HCT116 (cell line): ENCODE results near the gene MEIKIN. TPM values are rescaled to one million over a fixed set of nuclear protein-coding genes. Genes with fewer than 3 reads are reported as not detected.

ENCODE experiments used
- ATAC-seq: fragments of 200-7000 bp; cut with Tn5 transposase; 2 replicates; pipeline ENCODE4 v1.9.1; 2020; ENCODE audit warnings: mild to moderate bottlenecking, moderate library complexity
- BruUV-seq: library from RNA; stranded (reverse); fragments of 400-500 nt; replicated peaks from 2 replicates; lab custom pipeline; 2021; lab: Mats Ljungman, UMichigan
- CTCF ChIA-PET: fragments of 300-600 bp; sonication (Branson Sonifier 250); formaldehyde crosslinking; loops from one replicate; lab custom pipeline; 2021; ENCODE audit warnings: antibody characterized with exemption; lab: Charles Lee
- POLR2A ChIA-PET: fragments of 300-600, 350-600 bp; sonication (Branson Sonifier 250); formaldehyde crosslinking; loops from one replicate; lab custom pipeline; 2021; ENCODE audit warnings: antibody characterized with exemption; lab: Charles Lee
- RAD21 ChIA-PET, 2 experiments: fragments of 300-600 bp; sonication (Branson Sonifier 250); formaldehyde crosslinking; loops; one replicate each; lab custom pipeline; 2023; ENCODE audit warnings: low total read pairs in 2 of 2; ENCODE audit not compliant: uncharacterized antibody in 2 of 2, unreplicated experiment in 2 of 2, low non-redundant PET in 1 of 2; lab: Charles Lee
- DNase-seq: peaks from one replicate; pipeline ENCODE4 v3.0.0-alpha.2; 2010; ENCODE audit warnings: low read depth, low spot score
- H2AFZ ChIP-seq: fragments of 200-600 bp; shearing (Covaris generic), sonication (generic); 2 replicates; pipeline ENCODE4 v1.6.1; 2017; ENCODE audit warnings: low read depth, mixed run types, mixed read lengths, antibody characterized with exemption, low read length; ENCODE audit not compliant: poor library complexity, severe bottlenecking
- H3K27ac ChIP-seq: 2 replicates; pipeline ENCODE4 v1.5.1; 2012; ENCODE audit warnings: low read depth, low read length
- H3K27me3 ChIP-seq: fragments of 200-600 bp; sonication (generic); 2 replicates; pipeline ENCODE4 v1.6.1; 2016; ENCODE audit warnings: mixed run types, low read length, mixed read lengths; ENCODE audit not compliant: insufficient read depth
- H3K36me3 ChIP-seq, 2 experiments: fragments of 200-500 bp in 1 of 2; fragments of 200-600 bp in 1 of 2; sonication (Bioruptor generic) in 1 of 2; sonication (generic) in 1 of 2; 2 replicates each; pipeline versions ENCODE4 v1.5.1 to v1.6.1; 2014 to 2016; ENCODE audit warnings: low read length in 2 of 2, inconsistent platforms in 1 of 2, mixed read lengths in 1 of 2, mixed run types in 1 of 2; ENCODE audit not compliant: insufficient read depth in 2 of 2, control insufficient read depth in 1 of 2
- H3K4me1 ChIP-seq, 2 experiments: fragments of 200-600 bp in 1 of 2; sonication (generic) in 1 of 2; 2 replicates each; pipeline versions ENCODE4 v1.5.1 to v1.6.1; 2012 to 2017; ENCODE audit warnings: low read length in 2 of 2, inconsistent platforms in 1 of 2, mild to moderate bottlenecking in 1 of 2, mixed read lengths in 1 of 2, mixed run types in 1 of 2, moderate library complexity in 1 of 2; ENCODE audit not compliant: insufficient read depth in 2 of 2, control insufficient read depth in 1 of 2
- H3K4me2 ChIP-seq: fragments of 200-600 bp; sonication (generic); 2 replicates; pipeline ENCODE4 v1.6.1; 2017; ENCODE audit warnings: mixed run types, low read length, mixed read lengths
- H3K4me3 ChIP-seq, 2 experiments: fragments of 200-600 bp in 1 of 2; sonication (generic) in 1 of 2; replicated peaks in 1 of 2; 2 replicates each; pipeline ENCODE4 v1.5.1; 2011 to 2016; ENCODE audit warnings: low read length in 2 of 2, control low read depth in 1 of 2, low read depth in 1 of 2, mild to moderate bottlenecking in 1 of 2, mixed read lengths in 1 of 2, mixed run types in 1 of 2
- H3K79me2 ChIP-seq: fragments of 200-600 bp; sonication (generic); 2 replicates; pipeline ENCODE4 v1.6.1; 2017; ENCODE audit warnings: mild to moderate bottlenecking, mixed run types, low read length, moderate library complexity, mixed read lengths; ENCODE audit not compliant: insufficient read depth
- H3K9ac ChIP-seq: fragments of 200-600 bp; sonication (generic); 2 replicates; pipeline ENCODE4 v1.6.1; 2016; ENCODE audit warnings: low read length, mixed read lengths
- H3K9me2 ChIP-seq: fragments of 200-600 bp; sonication (generic), shearing (Covaris generic); 2 replicates; pipeline ENCODE4 v1.6.1; 2017; ENCODE audit warnings: mixed run types, mild to moderate bottlenecking, moderate library complexity; ENCODE audit not compliant: insufficient read depth
- H3K9me3 ChIP-seq, 2 experiments: fragments of 200-500 bp in 1 of 2; fragments of 200-600 bp in 1 of 2; sonication (Bioruptor generic) in 1 of 2; sonication (generic) in 1 of 2; 2 replicates each; pipeline ENCODE4 v1.6.1; 2014 to 2017; ENCODE audit warnings: low read length in 2 of 2, mixed read lengths in 2 of 2, inconsistent platforms in 1 of 2, low read depth in 1 of 2, mild to moderate bottlenecking in 1 of 2, mixed run types in 1 of 2, moderate library complexity in 1 of 2; ENCODE audit not compliant: control insufficient read depth in 1 of 2, insufficient read depth in 1 of 2
- H4K20me1 ChIP-seq: fragments of 200-600 bp; sonication (generic), shearing (Covaris generic); 2 replicates; pipeline ENCODE4 v1.6.1; 2017; ENCODE audit warnings: mixed run types, mild to moderate bottlenecking, moderate library complexity; ENCODE audit not compliant: insufficient read depth
- ATF3 ChIP-seq: IDR thresholded peaks from 2 replicates; pipeline ENCODE4 v1.6.1; 2012
- CEBPB ChIP-seq: IDR thresholded peaks from 2 replicates; pipeline ENCODE4 v1.6.1; 2012; ENCODE audit warnings: low read depth
- EGR1 ChIP-seq: IDR thresholded peaks from 2 replicates; pipeline ENCODE4 v1.6.1; 2012; ENCODE audit warnings: low read depth
- EZH2 ChIP-seq: fragments of 200-600 bp; sonication (generic); IDR thresholded peaks from 2 replicates; pipeline ENCODE4 v1.6.1; 2017; ENCODE audit warnings: antibody characterized with exemption, mixed run types
- POLR2A ChIP-seq: IDR thresholded peaks from 2 replicates; pipeline ENCODE4 v1.7.0; 2011; ENCODE audit warnings: borderline replicate concordance; ENCODE audit not compliant: insufficient read depth, insufficient read length; ENCODE audit errors: extremely low read depth
- POLR2AphosphoS5 ChIP-seq: IDR thresholded peaks from 2 replicates; pipeline ENCODE4 v1.6.1; 2011; ENCODE audit warnings: mild to moderate bottlenecking, low read depth, low read length, moderate library complexity
- RAD21 ChIP-seq: IDR thresholded peaks from 2 replicates; pipeline ENCODE4 v1.6.1; 2012; ENCODE audit warnings: low read depth, mild to moderate bottlenecking
- SIN3A ChIP-seq: IDR thresholded peaks from 2 replicates; pipeline ENCODE4 v1.6.1; 2012; ENCODE audit warnings: low read depth
- SRF ChIP-seq: IDR thresholded peaks from 2 replicates; pipeline ENCODE4 v1.6.1; 2012; ENCODE audit warnings: low read depth
- TCF7L2 ChIP-seq: IDR thresholded peaks from 2 replicates; pipeline ENCODE4 v1.7.0; 2011; ENCODE audit warnings: borderline replicate concordance, inconsistent platforms; ENCODE audit not compliant: insufficient read depth, insufficient read length; ENCODE audit errors: extremely low read depth
- YY1 ChIP-seq: IDR thresholded peaks from 2 replicates; pipeline ENCODE4 v1.6.1; 2011; ENCODE audit warnings: low read length, low read depth, moderate library complexity, mild to moderate bottlenecking; ENCODE audit not compliant: insufficient replicate concordance; ENCODE audit errors: extremely low read depth
- intact Hi-C: fragments of 100-400 bp; cut with micrococcal nuclease; formaldehyde crosslinking; loops from 2 replicates; pipeline ENCODE4 v1.10.0; 2022
- total RNA-seq: library from RNA; stranded (reverse); gene quantifications from one replicate; pipeline ENCODE4 v1.2.1, GENCODE V29; 2021; ENCODE audit not compliant: unreplicated experiment
- TF ChIP-seq, protein P1 (sequence below), 3 experiments: fragments of 200-600 bp in 1 of 3; sonication (generic) in 1 of 3; IDR thresholded peaks in 2 of 3; conservative IDR thresholded peaks in 1 of 3; 2 replicates each; pipeline ENCODE4 v1.5.1; 2012 to 2017; ENCODE audit warnings: low read depth in 2 of 3, low read length in 2 of 3, antibody characterized with exemption in 1 of 3, borderline replicate concordance in 1 of 3, control low read depth in 1 of 3, mild to moderate bottlenecking in 1 of 3, mixed read lengths in 1 of 3, mixed run types in 1 of 3, moderate library complexity in 1 of 3; ENCODE audit not compliant: insufficient read depth in 1 of 3
- TF ChIP-seq, protein P2 (sequence below): IDR thresholded peaks from 2 replicates; pipeline ENCODE4 v1.6.1; 2011; ENCODE audit warnings: mild to moderate bottlenecking, low read length, moderate library complexity; ENCODE audit not compliant: insufficient replicate concordance; ENCODE audit errors: extremely low read depth

MEIKIN gene
- total RNA-seq, 1 experiment from 2014 or later = not detected

DNA sequence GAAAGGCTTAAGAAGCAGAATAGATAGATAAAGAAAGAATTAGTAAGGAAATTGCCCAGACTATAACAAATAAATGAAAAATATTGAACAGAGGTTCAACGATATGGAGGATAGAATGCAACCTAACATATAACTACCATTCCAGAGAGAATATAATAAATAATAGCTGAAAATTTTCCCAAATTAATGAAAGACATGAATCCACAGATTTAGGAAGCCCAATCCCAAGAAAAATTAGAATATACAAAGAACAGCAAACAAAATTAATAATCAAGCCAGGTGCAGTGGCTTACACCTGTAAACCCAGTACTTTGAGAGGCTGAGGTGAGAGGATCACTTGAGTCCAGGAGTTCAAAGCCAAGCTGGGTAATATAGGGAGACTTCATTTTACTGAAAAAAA lies 120.8 kb downstream of the MEIKIN start:
- no peaks in the 10 kb centered on the region for H3K36me3 ChIP-seq
- DNase-seq = no peak
- H3K9me2 ChIP-seq = no peaks in the 10 kb centered on the region
- TF ChIP-seq, protein P1, sequence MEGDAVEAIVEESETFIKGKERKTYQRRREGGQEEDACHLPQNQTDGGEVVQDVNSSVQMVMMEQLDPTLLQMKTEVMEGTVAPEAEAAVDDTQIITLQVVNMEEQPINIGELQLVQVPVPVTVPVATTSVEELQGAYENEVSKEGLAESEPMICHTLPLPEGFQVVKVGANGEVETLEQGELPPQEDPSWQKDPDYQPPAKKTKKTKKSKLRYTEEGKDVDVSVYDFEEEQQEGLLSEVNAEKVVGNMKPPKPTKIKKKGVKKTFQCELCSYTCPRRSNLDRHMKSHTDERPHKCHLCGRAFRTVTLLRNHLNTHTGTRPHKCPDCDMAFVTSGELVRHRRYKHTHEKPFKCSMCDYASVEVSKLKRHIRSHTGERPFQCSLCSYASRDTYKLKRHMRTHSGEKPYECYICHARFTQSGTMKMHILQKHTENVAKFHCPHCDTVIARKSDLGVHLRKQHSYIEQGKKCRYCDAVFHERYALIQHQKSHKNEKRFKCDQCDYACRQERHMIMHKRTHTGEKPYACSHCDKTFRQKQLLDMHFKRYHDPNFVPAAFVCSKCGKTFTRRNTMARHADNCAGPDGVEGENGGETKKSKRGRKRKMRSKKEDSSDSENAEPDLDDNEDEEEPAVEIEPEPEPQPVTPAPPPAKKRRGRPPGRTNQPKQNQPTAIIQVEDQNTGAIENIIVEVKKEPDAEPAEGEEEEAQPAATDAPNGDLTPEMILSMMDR (IDR thresholded peaks at IDR 0.05 in 2 of 3, conservative IDR thresholded peaks at IDR 0.05 in 1 of 3; ENCODE audit: borderline replicate concordance in 1 of 3, insufficient read depth in 1 of 3, low read depth in 2 of 3, low read length in 2 of 3) = no peak
- TF ChIP-seq ATF3 (no peak), EZH2 (no peak), YY1 (no peak), CEBPB (no peak), POLR2A (no peak), SRF (no peak), EGR1 (no peak), TCF7L2 (no peak), POLR2AphosphoS5 (no peak), RAD21 (no peak), SIN3A (no peak)
- TF ChIP-seq, protein P2, sequence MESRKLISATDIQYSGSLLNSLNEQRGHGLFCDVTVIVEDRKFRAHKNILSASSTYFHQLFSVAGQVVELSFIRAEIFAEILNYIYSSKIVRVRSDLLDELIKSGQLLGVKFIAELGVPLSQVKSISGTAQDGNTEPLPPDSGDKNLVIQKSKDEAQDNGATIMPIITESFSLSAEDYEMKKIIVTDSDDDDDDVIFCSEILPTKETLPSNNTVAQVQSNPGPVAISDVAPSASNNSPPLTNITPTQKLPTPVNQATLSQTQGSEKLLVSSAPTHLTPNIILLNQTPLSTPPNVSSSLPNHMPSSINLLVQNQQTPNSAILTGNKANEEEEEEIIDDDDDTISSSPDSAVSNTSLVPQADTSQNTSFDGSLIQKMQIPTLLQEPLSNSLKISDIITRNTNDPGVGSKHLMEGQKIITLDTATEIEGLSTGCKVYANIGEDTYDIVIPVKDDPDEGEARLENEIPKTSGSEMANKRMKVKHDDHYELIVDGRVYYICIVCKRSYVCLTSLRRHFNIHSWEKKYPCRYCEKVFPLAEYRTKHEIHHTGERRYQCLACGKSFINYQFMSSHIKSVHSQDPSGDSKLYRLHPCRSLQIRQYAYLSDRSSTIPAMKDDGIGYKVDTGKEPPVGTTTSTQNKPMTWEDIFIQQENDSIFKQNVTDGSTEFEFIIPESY = no peak
- H3K79me2 ChIP-seq = no peaks in the 10 kb centered on the region
- ATAC-seq = no peak
- H3K9ac ChIP-seq = no peak overlapping the region
- no peaks in the 10 kb centered on the region for H3K27me3 ChIP-seq
- no TSS peak for BruUV-seq
- no peak overlapping the region for H3K4me2 ChIP-seq
- no peaks in the 10 kb centered on the region for H4K20me1 ChIP-seq
- POLR2A ChIA-PET = no interaction called here
- no peak overlapping the region for H3K27ac ChIP-seq
- CTCF ChIA-PET = no interaction called here
- intact Hi-C loops = no loop called here
- RAD21 ChIA-PET = no interaction called here
- H3K4me1 ChIP-seq = no peaks in the 10 kb centered on the region
- H2AFZ ChIP-seq = no peak overlapping the region
- H3K9me3 ChIP-seq = 0 out of 4 replicates have a peak, but pooled peaks cover 0 to 4% of the 10 kb centered on the region in 2 experiments
- H3K4me3 ChIP-seq = no peak overlapping the region
